Mesodermal cell (in vitro differentiated cells): Measurements from ENCODE around the gene SLC36A3. TPM values are rescaled to one million over a fixed set of nuclear protein-coding genes. Genes with fewer than 3 reads are reported as not detected.

Source experiments
- H3K27ac ChIP-seq: 2 replicates; pipeline ENCODE4 v1.7.0; 2013; ENCODE audit warnings: mild to moderate bottlenecking, low read depth, low read length, moderate library complexity; ENCODE audit not compliant: severe bottlenecking
- H3K36me3 ChIP-seq: 2 replicates; pipeline ENCODE4 v1.7.1; 2013; ENCODE audit warnings: mild to moderate bottlenecking, low read length, moderate library complexity; ENCODE audit not compliant: control insufficient read depth, insufficient read depth
- H3K4me1 ChIP-seq: one replicate; pipeline ENCODE4 v1.7.1; 2013; ENCODE audit warnings: mild to moderate bottlenecking, low read length; ENCODE audit not compliant: insufficient read depth, control insufficient read depth, poor library complexity, severe bottlenecking
- H3K4me3 ChIP-seq: 2 replicates; pipeline ENCODE4 v1.7.0; 2013; ENCODE audit warnings: low read length, control low read depth, mild to moderate bottlenecking; ENCODE audit not compliant: insufficient read depth, poor library complexity, severe bottlenecking; ENCODE audit errors: extremely low read depth
- H3K9me3 ChIP-seq: 2 replicates; pipeline ENCODE4 v1.7.1; 2013; ENCODE audit warnings: mild to moderate bottlenecking, low read length, moderate library complexity; ENCODE audit not compliant: control insufficient read depth
- WGBS, 2 experiments: methylation state at CpG; one replicate each; pipeline ENCODE4 v1.1.5; 2013; ENCODE audit warnings: missing lambda C conversion rate in 2 of 2; ENCODE audit not compliant: insufficient coverage in 2 of 2; 5-methylcytosine and 5-hydroxymethylcytosine counted together
- polyA plus RNA-seq, 2 experiments: library from polyadenylated mRNA; stranded (reverse); fragments of 50-300 nt; gene quantifications; one replicate each; pipeline ENCODE4 v1.2.3, GENCODE V29; 2013

Gene SLC36A3
- polyA plus RNA-seq (2013, experiment 1 of 2), result not detected
- not detected for polyA plus RNA-seq (2013, experiment 2 of 2)

GRCh38 chr5:151303666-151304065 is at the start of gene SLC36A3:
TSS of gene SLC36A3 (minus strand) at chr5:151303766. CDS start at chr5:151303354, 412 bp downstream.
- H3K36me3 ChIP-seq, result no peaks in the 10 kb centered on the region
- H3K4me3 ChIP-seq, result no peak within 1 kb of the TSS
- H3K9me3 ChIP-seq, result no peaks in the 10 kb centered on the region
- WGBS, 2 experiments, result 93 to 100% methylated on average over 1 of the region's 2 CpGs
- H3K4me1 ChIP-seq, result no peaks in the 10 kb centered on the region
- no peak within 1 kb of the TSS for H3K27ac ChIP-seq

DNA sequence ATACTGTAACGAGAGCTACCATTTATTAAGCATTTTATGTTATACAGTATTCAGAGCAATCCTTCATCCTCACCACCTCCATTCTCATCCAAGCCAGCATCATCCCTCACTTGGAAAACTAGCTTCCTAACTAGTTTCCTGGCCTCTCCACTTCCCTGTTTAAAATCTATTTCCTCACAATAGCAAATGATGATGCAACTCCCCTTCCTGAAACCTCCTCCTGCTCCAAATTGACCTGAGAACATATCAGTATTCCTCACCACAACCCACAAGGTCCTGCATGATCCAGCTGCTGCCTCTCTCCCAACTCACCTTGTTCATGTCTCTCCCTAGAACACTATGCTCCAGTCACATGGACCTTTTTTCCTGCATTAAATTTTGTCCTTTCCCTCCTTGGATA is 48.1 kb upstream of the SLC36A3 start:
- H3K4me1 ChIP-seq, result no peaks in the 10 kb centered on the region
- no peak overlapping the region for H3K4me3 ChIP-seq
- WGBS, 2 experiments, result 40 to 100% methylated on average over 1 of the region's 1 CpG
- no peaks in the 10 kb centered on the region for H3K36me3 ChIP-seq
- H3K9me3 ChIP-seq, result no peaks in the 10 kb centered on the region
- H3K27ac ChIP-seq, result no peak overlapping the region

DNA sequence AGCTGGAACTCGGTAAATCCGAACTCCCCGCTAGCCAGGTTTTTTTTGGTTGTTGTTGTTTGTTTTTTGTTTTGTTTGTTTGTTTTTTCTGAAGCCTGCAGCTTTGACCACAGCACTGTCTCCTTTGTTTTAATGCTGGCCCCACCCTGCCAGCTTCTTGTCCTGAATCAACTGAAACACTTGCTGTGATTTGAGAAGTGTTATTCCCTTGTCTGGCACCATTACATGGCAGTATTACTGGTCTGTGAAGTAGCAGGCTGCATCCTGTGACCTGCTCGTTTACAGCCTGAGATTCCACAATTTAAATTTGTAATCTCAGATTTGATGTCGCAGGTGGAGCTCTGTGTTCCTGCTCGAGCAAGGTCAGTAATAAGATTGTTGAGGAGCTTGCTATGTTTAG is 45.2 kb upstream of the SLC36A3 start:
- WGBS, 2 experiments, result 53 to 71% methylated on average over 3 to 5 of the region's 6 CpGs
- Histone ChIP-seq H3K4me1 (no peaks in the 10 kb centered on the region), H3K4me3 (no peak overlapping the region), H3K36me3 (no peaks in the 10 kb centered on the region), H3K9me3 (no peaks in the 10 kb centered on the region), H3K27ac (no peak overlapping the region)

DNA sequence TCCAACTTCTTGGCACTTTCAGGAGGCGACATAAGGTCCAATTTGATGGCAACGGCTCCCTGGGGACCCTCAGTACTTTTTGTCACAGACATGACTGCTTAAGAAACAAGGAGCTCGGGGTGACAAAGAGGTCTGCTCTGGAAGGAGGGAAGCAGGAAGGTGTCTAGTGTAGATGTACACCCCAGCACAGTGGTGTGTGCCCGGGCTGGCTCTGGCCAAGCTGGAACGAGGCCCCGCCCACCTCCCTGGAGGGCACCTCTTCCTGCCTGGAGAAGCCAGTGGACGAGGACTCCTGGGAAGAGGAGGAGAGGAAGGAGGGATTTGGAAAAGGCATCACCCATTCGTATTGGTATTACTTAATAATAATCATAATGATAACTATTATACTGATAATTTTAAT is 43.8 kb upstream of the SLC36A3 start, which contains the start of gene SLC36A2:
TSS of gene SLC36A2 (minus strand) at position 191 of the 400 bp plus-strand sequence. CDS start at position 92, 99 bp downstream.
- 83 to 90% methylated on average over 2 to 6 of the region's 8 CpGs for WGBS, 2 experiments
- Histone ChIP-seq H3K4me3 (no peak within 1 kb of the TSS), H3K4me1 (no peaks in the 10 kb centered on the region), H3K27ac (no peak within 1 kb of the TSS), H3K36me3 (no peaks in the 10 kb centered on the region), H3K9me3 (no peaks in the 10 kb centered on the region)

GRCh38 chr5:151345808-151346478 is 42.4 kb upstream of the SLC36A3 start:
- Histone ChIP-seq H3K4me3 (no peak overlapping the region), H3K4me1 (no peaks in the 10 kb centered on the region), H3K9me3 (no peaks in the 10 kb centered on the region), H3K36me3 (no peaks in the 10 kb centered on the region), H3K27ac (no peak overlapping the region)
- 57 to 86% methylated on average over 8 of the region's 8 CpGs for WGBS, 2 experiments

- no peaks in the 10 kb centered on the region for H3K9me3 ChIP-seq
- no peak overlapping the region for H3K27ac ChIP-seq
- no peaks in the 10 kb centered on the region for H3K4me1 ChIP-seq
- 53 to 63% methylated on average over 6 to 10 of the region's 11 CpGs for WGBS, 2 experiments
- no peak overlapping the region for H3K4me3 ChIP-seq
- H3K36me3 ChIP-seq, result no peaks in the 10 kb centered on the region
Measured at GRCh38 chr5:151345187-151345807, 41.7 kb upstream of the SLC36A3 start.

DNA sequence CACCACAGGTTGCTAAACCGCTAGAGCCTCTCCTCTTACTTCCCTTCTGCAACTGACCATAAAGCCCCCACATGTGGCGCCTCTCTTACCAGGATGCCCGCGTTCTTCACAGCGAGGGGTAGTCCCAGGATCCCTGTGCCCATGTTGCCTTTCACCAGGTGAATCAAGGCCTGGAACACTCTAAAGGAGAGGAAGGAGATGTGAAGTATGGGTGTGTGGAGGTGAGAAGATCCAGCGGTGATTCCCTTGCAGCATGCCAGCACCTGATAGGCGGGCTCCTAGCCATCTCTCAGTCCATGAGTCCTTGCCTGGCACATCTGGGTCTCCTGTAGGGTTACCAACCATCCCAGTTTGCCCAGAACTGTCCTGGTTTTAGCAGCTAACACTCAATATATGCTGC is 40.5 kb upstream of the SLC36A3 start:
- Histone ChIP-seq H3K27ac (no peak overlapping the region), H3K9me3 (no peaks in the 10 kb centered on the region), H3K4me1 (no peaks in the 10 kb centered on the region), H3K4me3 (no peak overlapping the region), H3K36me3 (no peaks in the 10 kb centered on the region)
- 83 to 100% methylated on average over 1 to 7 of the region's 7 CpGs for WGBS, 2 experiments

- H3K9me3 ChIP-seq, result no peaks in the 10 kb centered on the region
- no peaks in the 10 kb centered on the region for H3K4me1 ChIP-seq
- 90 to 96% methylated on average over 3 of the region's 3 CpGs for WGBS, 2 experiments
- H3K36me3 ChIP-seq, result no peaks in the 10 kb centered on the region
- no peak overlapping the region for H3K27ac ChIP-seq
- no peak overlapping the region for H3K4me3 ChIP-seq
Measured at GRCh38 chr5:151340004-151340403, 36.4 kb upstream of the SLC36A3 start.

DNA sequence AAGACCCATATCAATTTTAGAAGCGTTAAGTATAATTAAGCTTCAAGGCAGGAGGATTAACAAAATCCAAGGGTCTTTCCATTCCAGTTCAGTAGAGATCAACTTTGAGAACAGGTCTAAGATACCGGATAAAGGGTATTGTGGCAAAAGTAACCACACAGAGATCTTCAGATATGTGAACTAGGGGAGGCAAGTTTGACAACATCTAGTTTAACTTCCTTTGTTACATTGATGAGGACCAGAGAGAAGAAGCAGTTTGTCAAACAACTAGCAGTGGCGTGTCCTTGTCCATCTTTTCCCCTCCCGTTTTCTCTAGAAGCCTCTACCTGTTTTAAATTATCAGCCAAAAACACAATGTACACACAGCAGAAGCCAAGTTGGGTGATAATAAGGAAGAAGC is 35.2 kb upstream of the SLC36A3 start:
- Histone ChIP-seq H3K4me3 (no peak overlapping the region), H3K4me1 (no peaks in the 10 kb centered on the region), H3K36me3 (no peaks in the 10 kb centered on the region), H3K27ac (no peak overlapping the region), H3K9me3 (no peaks in the 10 kb centered on the region)
- WGBS, 2 experiments, result 68 to 83% methylated on average over 1 to 2 of the region's 4 CpGs

GRCh38 chr5:151332857-151333256 is 29.3 kb upstream of the SLC36A3 start:
- H3K4me3 ChIP-seq, result no peak overlapping the region
- no peaks in the 10 kb centered on the region for H3K9me3 ChIP-seq
- no peaks in the 10 kb centered on the region for H3K4me1 ChIP-seq
- WGBS, 2 experiments, result no CpG with 5 or more reads among the region's 2 CpGs
- H3K36me3 ChIP-seq, result no peaks in the 10 kb centered on the region
- no peak overlapping the region for H3K27ac ChIP-seq

DNA sequence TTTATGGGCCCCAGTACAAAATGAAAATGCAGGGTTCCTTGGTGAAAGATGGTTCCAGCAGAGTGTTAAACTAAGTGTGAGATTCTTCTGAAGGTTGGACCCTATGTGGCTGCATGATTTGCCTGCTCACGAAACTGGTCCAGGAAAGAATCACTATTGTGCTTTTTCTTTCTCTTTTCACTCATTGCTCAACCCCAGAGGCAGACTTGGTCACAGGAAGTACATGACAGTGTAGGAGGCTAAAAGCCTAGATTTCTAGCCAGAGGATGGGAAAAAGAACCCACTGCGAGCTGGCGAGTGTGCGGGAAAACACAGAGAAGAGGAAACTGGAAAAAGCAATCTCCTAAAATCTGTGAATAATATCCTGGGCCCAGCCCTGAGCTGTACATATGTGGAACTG is 25.2 kb upstream of the SLC36A3 start:
- Histone ChIP-seq H3K36me3 (no peaks in the 10 kb centered on the region), H3K9me3 (no peaks in the 10 kb centered on the region), H3K27ac (no peak overlapping the region), H3K4me3 (no peak overlapping the region), H3K4me1 (no peaks in the 10 kb centered on the region)
- 100% methylated on average over 3 of the region's 4 CpGs; no CpG with 5 or more reads in 1 of the 2 experiments for WGBS, 2 experiments
